Midbrain (tissue), 1 donor: ENCODE data around the gene ZNF592.
"Not testable (repeated sequence)": the region's sequence is repeated elsewhere in the genome, so short reads cannot be mapped to it uniquely, and the experiment has no call there.

Experiments used
- DNase-seq: peaks from one replicate; lab custom pipeline; 2025; lab: John Stamatoyannopoulos, UW

The ZNF592 gene

DNA sequence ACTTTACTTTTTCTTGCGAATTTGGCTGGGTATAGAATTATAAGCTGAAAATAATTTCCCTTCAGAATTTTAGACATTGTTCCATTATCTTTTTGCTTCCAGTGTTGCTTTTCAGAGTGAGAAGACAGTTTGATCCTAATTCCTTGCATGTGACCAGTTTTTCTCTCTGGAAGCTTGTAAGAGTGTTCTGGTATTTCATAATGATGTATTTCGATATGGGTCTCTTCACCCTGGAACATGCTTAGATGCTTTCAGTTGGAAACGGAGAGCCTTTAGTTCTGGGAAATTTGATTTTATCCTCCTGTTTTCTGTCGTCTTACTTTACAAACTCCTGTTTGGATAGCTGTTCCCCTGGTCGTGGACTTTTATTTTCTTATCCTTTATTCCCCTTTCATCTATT is 82.6 kb downstream of the ZNF592 start:
- DNase-seq = no peak

DNA sequence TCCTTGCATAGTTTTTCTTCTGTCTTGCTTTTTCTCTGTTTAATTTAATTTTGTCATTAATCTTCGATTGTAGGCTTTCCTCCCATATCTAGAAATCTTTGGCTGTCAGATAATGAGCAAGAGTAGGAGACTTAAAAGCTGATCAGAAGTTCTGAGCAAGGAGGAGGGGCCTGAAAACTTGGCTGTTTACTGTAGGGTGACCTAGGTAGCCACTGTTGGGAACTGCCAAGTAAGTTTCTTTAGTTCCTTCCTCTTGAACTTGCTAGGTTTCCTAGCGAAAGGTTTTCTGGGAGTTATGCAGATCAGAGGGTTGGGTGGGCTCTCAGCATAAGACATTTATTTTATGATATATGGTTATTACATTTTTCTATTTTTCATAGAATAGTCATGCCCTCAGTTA is 83.2 kb downstream of the ZNF592 start:
- DNase-seq = no peak

DNA sequence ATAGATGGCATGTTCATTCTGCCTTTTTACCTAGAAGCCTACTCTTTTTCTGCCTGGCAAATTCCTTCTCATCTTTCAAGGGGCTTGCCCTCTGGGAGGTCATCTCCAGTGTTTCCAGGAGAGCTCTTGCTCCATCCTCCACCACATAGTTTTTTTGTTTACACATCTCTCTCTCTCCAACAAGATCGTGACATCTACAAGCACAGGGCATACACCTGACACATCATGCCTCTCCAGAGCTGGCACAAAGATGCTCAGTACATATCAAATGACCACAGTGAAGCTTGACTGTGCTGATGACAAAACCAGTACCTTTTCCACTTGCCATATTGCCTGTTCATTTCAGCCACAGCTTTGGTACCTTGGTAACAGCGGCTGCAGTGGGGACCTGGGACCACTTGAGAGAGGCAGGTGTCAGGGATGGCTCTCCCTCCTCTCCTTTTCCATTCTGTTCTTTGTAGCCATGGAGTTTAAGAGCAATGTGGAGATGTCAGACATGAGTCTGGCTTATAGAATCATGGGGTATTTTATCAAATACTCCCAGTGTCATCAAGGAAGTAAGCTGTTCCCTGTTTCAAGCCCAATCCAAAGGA is 84.2 kb downstream of the ZNF592 start:
- DNase-seq = no peak

DNA sequence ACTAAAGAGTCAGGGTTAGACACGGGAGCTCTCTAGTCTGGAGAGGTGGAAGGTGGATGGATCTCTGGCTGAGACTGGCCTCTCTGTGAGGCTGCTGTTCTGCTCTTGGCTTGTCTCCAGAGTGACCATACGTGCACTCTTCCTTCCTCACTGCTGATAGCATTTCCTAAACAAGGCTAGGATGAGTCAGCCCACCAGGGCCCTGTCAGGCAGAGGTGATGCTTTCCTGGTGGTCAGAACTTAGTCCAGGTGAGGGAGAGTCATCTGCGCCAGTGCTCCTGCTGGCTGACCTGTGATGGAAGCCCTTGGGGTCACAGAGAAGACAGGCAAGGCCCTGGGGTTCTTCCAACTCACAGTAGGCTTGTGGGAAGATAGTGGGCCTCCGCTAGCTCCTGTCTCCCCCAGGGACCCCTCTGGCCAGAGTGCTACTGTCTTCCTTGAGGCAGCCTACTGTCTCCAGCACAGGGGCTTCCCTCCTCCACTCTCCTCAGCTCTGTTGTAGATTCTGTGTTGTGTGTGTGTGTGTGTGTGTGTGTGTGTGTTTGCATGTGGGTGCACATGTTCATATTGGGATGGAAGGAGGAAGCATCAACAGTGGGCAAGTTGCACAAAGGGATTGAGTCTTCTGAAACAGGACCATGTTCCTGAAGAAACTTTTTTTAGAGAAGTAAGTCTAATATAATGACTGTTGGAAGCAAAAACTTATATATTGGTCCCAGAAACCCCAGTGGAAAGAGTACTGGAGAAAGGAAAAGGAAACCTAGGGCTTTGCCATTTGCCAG is 85.2 kb downstream of the ZNF592 start:
- DNase-seq = no peak

DNA sequence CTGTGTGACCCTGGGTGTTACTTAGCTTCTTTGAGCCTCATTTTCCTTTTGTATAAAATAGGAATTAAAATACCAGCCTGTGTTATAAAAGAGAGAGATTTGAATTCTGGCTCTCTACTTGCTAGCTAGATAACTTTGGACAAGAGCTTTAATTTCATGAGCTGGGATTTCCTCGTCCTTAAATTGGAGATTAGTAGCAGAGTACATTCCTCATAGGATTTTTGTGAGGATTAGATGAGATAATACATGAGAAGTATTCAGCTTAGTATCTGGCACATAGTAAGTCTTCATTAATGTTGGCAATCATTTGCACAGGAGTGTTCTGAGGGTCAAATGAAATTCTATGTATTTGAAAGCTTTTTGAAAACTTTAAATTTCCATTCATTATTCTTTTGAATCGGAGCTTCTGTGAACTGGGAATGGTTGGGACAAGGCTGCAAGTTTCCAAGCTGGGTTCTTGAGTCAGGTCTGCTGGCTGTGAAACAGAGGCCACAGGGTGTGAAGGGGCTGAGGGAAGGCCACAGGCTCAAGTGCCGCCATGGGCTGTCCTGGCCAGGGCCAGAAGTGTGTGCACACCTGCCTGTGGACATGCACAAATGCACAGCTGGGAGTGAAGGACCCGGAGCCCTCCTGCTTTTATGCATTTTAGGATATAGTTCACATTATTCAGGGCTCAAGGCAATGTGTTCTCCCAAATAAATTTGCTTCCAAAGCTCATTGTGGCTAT is 86.0 kb downstream of the ZNF592 start:
- no peak for DNase-seq

DNA sequence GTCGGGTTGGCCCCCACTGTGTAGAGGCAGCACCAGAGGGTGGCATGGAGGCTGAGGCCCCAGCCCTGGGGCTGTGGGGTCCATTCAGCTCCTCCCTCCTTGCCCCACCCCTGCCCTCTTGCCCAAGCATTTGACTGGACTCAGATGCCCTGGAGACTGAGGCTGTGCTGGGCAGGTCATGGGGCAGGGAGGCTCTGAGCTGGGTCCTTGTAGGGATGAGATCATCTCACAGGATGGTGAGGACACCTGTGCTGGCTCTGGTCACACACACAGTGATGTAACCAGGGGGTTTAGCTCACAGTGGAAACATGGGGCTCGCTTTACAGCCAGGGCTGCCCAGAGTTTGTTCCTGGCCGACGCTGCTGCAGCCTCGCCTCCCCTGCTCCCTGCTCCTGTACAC is 86.6 kb downstream of the ZNF592 start:
- DNase-seq = no peak

DNA sequence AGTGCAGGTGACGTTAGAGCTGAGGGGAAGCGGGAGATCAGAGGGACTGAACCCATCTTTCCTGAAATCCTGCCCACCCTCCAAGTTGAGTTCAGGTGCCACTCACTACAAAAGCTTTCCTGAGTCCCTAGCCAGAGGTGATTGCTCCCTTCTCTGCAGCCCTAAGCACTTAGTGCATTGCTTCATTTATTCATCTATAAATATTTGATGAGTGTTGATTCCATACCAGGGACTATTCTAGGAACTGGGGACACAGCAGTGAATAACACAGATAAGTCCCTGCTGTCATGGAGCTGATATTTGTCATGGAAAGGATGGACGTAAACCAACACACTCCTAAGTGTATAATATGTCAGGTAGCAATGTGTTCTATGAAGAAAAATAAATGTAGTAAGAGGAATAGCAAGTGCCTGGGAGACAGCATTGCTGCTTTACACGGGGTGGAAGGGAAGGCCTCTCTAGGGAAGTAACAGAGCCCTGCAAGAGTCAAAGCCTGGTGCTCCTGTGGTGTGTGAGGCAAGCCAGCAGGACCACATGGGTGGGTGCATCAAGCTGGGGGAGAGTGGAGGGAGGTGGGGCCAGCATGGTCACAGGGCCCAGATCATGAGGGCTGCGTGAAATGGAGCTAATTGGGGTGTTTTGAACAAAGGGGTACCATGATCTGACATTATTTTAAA is 87.4 kb downstream of the ZNF592 start:
- DNase-seq = no peak

DNA sequence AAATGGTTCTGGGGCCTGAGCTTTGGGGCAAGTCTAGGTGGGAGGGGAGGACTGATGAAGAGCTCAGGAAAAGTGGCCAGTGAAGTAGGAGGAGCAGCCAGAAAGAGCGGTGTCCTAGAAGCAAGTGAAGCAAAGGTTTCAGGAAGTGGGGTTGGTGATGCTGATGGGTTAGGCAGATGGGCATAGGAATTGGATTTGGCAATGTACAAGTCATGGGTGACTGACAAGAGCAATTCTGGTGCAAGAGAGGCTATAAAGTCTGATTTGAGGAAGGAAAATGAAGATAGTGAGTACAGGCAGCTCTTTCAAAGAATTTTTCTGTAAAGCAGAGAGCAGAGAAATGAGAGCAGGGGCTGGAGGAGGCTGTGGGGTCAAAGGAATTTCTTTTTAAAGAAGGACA is 88.5 kb downstream of the ZNF592 start:
- no peak for DNase-seq

DNA sequence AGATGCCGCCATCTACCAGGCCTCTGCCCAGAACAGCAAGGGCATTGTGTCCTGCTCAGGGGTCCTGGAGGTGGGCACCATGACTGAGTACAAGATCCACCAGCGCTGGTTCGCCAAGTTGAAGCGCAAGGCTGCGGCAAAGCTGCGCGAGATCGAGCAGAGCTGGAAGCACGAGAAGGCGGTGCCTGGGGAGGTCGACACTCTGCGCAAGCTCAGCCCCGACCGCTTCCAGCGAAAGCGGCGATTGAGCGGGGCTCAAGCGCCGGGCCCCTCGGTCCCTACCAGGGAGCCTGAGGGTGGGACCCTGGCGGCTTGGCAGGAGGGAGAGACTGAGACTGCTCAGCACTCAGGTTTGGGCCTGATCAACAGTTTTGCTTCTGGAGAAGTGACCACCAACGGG is 91.3 kb downstream of the ZNF592 start:
- no peak for DNase-seq

DNA sequence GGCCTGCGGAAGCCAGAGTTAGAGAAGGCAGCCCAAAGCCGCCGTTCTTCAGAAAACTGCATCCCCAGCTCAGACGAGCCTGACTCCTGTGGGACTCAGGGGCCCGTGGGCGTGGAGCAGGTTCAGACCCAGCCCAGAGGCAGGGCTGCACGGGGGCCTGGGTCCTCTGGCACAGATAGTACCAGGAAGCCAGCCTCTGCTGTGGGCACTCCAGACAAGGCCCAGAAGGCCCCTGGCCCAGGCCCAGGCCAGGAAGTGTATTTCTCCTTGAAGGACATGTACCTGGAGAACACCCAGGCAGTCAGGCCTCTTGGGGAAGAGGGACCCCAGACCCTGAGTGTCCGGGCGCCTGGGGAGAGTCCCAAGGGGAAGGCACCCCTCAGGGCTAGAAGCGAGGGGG is 91.9 kb downstream of the ZNF592 start:
- DNase-seq = no peak

DNA sequence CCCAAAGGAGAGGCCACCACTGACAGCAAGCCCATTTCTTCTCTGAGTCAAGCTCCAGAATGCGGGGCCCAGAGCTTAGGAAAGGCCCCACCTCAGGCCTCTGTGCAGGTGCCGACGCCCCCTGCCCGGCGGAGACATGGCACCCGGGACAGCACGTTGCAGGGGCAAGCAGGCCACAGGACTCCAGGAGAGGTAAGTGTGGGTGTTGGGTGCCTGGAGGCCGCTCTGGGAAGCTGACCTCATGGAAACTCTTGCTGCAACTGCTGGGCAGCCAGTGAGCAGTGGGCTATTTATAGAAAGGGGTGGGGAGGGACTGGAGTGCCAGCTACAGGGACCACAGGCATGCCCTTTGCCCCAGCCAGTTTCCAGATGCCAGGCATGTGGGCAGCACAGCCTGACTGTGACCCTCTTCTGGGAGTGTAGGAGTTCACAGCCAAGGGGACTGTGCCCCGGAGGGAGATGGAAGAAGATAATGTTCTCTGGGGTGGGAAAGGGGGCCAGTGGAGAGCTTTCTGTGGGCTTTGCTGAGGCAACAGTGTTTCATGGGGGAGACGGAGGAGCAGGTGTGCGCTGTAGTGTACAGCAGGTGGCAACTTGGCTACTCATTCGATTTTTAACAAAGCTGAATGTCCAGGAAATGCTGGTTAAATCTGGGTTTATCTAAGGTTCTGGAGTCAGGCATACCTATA is 92.5 kb downstream of the ZNF592 start:
- DNase-seq = no peak

DNA sequence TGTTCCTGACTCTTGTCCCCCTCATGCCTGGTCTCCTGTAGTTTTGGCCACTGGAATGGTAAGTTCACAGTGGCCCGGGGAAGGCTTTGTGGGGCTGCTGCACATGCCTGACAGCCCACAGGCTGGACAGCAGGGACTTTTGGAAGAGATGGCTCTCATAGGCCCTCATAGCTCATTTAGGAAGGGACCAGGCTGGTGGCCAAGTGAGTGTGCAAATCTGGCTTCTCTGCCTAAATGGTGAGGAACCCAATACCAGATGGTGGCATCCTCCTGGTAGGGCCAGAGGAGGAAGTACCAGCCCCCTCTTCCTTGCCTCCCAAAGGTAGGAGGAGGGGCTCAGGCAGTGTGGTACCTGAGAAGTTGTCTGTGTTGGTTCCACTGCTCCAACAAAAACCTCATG is 94.4 kb downstream of the ZNF592 start:
- DNase-seq = no peak

DNA sequence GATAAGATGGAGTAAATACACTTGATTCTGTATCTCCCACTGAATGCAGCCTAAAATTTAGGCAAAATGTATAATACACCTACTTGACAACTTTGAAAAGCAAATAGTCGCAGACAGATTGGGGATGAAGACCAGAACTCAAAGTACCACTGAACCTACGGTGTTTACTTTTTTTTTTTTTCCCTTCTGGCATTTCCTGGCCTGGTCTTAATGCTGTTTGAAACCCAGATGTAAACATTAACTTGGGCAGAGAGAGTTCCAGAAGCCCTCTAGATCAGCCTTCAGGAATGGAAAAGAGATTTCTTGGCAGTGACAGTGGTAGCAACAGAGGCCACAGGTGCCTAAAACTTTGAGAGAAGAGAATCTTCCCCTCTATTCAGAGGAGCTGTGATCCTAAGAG is 96.6 kb downstream of the ZNF592 start:
- DNase-seq = no peak

DNA sequence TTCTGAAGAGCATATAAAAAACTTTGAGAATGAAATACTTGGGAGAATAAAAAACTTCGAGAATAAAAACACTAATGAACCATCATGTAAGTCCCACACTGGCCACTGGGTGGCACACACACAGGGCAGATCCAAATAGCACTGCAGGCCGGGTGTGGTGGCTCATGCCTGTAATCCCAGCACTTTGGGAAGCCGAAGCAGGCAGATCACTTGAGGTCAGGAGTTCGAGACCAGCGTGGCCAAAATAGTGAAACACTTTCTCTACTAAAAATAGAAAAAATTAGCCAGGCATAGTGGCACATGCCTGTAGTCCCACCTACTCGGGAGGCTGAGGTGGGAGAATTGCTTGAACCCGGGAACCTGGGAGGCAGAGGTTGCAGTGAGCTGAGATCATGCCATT is 97.2 kb downstream of the ZNF592 start:
- not testable (repeated sequence) for DNase-seq

DNA sequence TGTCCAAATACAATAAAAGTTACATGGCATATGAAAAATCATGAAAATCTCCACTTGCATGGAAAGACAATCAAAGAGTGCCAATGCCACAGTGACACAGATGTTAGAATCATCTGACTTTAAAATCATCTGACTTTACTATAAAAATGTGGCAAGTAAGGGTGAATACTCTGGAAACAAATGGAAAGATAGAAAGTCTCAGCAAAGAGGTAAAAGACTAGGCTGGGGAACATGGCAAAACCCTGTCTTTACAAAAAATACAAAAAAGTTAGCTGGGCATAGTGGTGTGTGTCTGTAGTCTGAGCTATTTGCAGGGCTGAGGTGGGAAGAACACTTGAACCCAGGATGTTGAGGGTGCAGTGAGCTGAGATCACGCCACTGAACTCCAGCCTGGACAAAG is 97.9 kb downstream of the ZNF592 start:
- no peak for DNase-seq

DNA sequence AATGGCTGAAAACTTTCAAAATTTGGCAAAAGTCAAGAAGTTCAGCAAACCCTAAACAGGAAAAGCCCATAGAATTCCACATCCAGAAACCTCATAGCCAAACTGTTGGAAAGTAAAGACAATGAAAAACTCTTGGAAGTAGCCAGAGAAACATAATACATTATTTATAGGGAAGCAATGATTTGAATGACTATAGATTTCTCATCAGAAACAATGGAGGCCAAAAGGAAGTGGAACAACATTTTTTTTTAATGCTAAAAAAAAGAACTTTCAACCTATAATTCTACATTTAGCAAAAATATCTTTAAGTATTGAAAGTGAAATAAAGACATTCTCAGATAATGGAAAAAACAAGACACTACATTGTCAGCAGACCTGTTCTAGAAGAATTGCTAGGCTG is 99.0 kb downstream of the ZNF592 start:
- DNase-seq = no peak

DNA sequence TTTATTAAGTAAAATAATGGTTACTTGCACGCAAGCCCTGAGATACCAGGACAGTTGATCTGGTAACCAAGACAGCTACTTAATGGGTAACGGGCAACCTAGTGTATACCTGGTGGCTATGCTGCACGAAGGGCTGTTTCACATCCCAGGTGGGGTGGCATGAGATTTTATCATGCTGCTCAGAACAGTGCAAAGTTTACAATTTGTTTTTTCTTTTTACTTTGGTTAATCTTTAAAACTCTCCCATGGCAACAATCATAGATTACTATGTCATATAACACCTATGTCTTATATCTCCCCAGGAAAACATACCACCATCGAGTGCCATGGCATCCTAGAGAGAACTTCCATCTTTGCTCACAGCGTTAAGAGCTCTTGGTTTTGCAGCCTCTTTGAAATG is 103.8 kb downstream of the ZNF592 start:
- no peak for DNase-seq

DNA sequence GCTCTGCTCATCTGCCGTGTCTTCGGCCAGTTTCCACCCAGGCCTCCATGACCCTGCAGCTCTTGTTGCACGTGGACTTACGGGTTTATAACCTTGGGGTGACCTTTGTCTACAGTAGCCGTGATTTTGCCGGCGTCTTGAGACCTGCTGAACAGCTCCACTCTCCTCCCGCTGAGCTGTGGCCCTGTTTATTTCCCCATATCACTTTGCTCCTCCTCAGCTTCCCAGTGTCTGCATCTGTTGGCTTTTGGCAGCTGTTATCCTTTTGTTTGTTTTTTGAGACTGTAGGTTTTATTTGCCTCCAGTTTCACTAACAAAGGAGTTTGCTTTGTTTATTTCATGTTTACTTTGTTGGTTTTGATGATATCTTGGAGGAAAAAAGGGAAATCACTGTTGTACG is 106.7 kb downstream of the ZNF592 start:
- no peak for DNase-seq

DNA sequence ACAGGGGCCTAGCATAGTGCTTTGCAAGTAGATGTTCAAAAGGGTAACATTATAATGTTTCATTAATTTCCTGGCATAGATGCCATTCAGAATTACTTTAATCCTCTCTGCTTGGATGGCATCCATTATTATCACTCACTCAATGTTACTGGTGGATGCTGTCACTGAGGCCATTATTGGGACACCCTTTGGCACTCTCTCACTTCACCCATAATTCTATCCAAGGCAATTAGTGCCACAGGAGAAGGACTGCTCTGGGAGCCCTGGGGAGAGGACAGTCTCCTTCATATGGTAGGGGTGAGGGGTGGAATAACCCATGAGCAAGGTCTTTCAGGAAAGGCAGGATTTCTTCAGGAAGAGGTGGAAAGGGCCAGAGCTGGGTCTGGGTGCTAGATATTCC is 107.4 kb downstream of the ZNF592 start:
- DNase-seq = no peak
